GM21423 (cell line): ENCODE data around the gene AMPD1.

Source experiments
- ATAC-seq: cut with Tn5 transposase; IDR thresholded peaks from one replicate; pipeline ENCODE4 v1.9.1; 2021; ENCODE audit warnings: mild to moderate bottlenecking, moderate library complexity; ENCODE audit not compliant: unreplicated experiment

AMPD1 gene

GRCh38 chr1:114641377-114641776 is 54.0 kb downstream of the AMPD1 start:
- no peak for ATAC-seq

GRCh38 chr1:114638910-114639309 is 56.4 kb downstream of the AMPD1 start:
- no peak for ATAC-seq

GRCh38 chr1:114632427-114632826 is 62.9 kb downstream of the AMPD1 start:
- ATAC-seq = no peak

- no peak for ATAC-seq
These were observed 68.2 kb downstream of the AMPD1 start for GRCh38 chr1:114627107-114627506.

- ATAC-seq = no peak
These were observed 72.0 kb downstream of the AMPD1 start for GRCh38 chr1:114623364-114623763.
